RWPE2 (cell line): ENCODE results near the gene AXIN2.

Source experiments
- ATAC-seq: fragments of 200-7000 bp; cut with Tn5 transposase; 3 replicates; pipeline ENCODE4 v1.9.1; 2021; ENCODE audit warnings: low read depth
- DNase-seq: peaks from one replicate; pipeline ENCODE4 v3.0.0-alpha.2; 2020; ENCODE audit warnings: low spot score
- H3K27ac ChIP-seq: fragments of 450-650 bp; 2 replicates; pipeline ENCODE4 v1.5.1; 2017; ENCODE audit warnings: mild to moderate bottlenecking; ENCODE audit not compliant: poor library complexity, severe bottlenecking
- H3K27me3 ChIP-seq: fragments of 250-450 bp; sonication (Bioruptor Pico); 2 replicates; pipeline ENCODE4 v1.5.1; 2021; ENCODE audit warnings: mild to moderate bottlenecking, moderate library complexity; ENCODE audit not compliant: insufficient read depth, poor library complexity, severe bottlenecking
- H3K36me3 ChIP-seq: fragments of 250-450 bp; sonication (Bioruptor Pico); 2 replicates; pipeline ENCODE4 v1.5.1; 2020; ENCODE audit warnings: low read depth, mild to moderate bottlenecking, moderate library complexity
- H3K4me1 ChIP-seq: fragments of 250-450 bp; sonication (Bioruptor Pico); 2 replicates; pipeline ENCODE4 v1.5.1; 2021; ENCODE audit warnings: mild to moderate bottlenecking, moderate library complexity; ENCODE audit not compliant: insufficient read depth, poor library complexity, severe bottlenecking
- H3K4me3 ChIP-seq: fragments of 250-450 bp; sonication (Bioruptor Pico); 2 replicates; pipeline ENCODE4 v1.5.1; 2021; ENCODE audit warnings: mild to moderate bottlenecking, moderate library complexity; ENCODE audit not compliant: severe bottlenecking
- H3K9me3 ChIP-seq: fragments of 250-450 bp; sonication (Bioruptor Pico); 2 replicates; pipeline ENCODE4 v1.5.1; 2021; ENCODE audit warnings: mild to moderate bottlenecking, moderate library complexity; ENCODE audit not compliant: severe bottlenecking
- TF ChIP-seq, protein P1 (sequence below): fragments of 450-650 bp; IDR thresholded peaks from one replicate; pipeline ENCODE4 v1.5.1; 2017; ENCODE audit warnings: mild to moderate bottlenecking, moderate library complexity; ENCODE audit not compliant: poor library complexity, severe bottlenecking

Gene AXIN2

GRCh38 chr17:65558683-65559460, 2.6 kb downstream of the AXIN2 start:
- Histone ChIP-seq H3K9me3 (no peaks in the 10 kb centered on the region), H3K4me1 (no peaks in the 10 kb centered on the region), H3K27ac (no peak overlapping the region), H3K27me3 (peaks cover 39% of the 10 kb centered on the region), H3K36me3 (no peaks in the 10 kb centered on the region), H3K4me3 (no peak overlapping the region)
- no peak for DNase-seq
- ATAC-seq, result no peak
- TF ChIP-seq, protein P1, sequence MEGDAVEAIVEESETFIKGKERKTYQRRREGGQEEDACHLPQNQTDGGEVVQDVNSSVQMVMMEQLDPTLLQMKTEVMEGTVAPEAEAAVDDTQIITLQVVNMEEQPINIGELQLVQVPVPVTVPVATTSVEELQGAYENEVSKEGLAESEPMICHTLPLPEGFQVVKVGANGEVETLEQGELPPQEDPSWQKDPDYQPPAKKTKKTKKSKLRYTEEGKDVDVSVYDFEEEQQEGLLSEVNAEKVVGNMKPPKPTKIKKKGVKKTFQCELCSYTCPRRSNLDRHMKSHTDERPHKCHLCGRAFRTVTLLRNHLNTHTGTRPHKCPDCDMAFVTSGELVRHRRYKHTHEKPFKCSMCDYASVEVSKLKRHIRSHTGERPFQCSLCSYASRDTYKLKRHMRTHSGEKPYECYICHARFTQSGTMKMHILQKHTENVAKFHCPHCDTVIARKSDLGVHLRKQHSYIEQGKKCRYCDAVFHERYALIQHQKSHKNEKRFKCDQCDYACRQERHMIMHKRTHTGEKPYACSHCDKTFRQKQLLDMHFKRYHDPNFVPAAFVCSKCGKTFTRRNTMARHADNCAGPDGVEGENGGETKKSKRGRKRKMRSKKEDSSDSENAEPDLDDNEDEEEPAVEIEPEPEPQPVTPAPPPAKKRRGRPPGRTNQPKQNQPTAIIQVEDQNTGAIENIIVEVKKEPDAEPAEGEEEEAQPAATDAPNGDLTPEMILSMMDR, result no peak

- no peaks in the 10 kb centered on the region for H3K9me3 ChIP-seq
- no peaks in the 10 kb centered on the region for H3K4me1 ChIP-seq
- DNase-seq (no peak), ATAC-seq (no peak)
- peaks cover 41% of the 10 kb centered on the region for H3K27me3 ChIP-seq
- no peak overlapping the region for H3K4me3 ChIP-seq
- TF ChIP-seq, protein P1, result no peak
- H3K27ac ChIP-seq, result no peak overlapping the region
- no peaks in the 10 kb centered on the region for H3K36me3 ChIP-seq
These were observed 3.2 kb downstream of the AXIN2 start for GRCh38 chr17:65558311-65558682.

- no peak overlapping the region for H3K27ac ChIP-seq
- no peaks in the 10 kb centered on the region for H3K4me1 ChIP-seq
- peaks cover 45% of the 10 kb centered on the region for H3K27me3 ChIP-seq
- TF ChIP-seq, protein P1, result no peak
- DNase-seq, result no peak
- H3K4me3 ChIP-seq, result no peak overlapping the region
- H3K9me3 ChIP-seq, result no peaks in the 10 kb centered on the region
- ATAC-seq, result no peak
- no peaks in the 10 kb centered on the region for H3K36me3 ChIP-seq
These were observed 3.8 kb downstream of the AXIN2 start for GRCh38 chr17:65557349-65558310.

DNA sequence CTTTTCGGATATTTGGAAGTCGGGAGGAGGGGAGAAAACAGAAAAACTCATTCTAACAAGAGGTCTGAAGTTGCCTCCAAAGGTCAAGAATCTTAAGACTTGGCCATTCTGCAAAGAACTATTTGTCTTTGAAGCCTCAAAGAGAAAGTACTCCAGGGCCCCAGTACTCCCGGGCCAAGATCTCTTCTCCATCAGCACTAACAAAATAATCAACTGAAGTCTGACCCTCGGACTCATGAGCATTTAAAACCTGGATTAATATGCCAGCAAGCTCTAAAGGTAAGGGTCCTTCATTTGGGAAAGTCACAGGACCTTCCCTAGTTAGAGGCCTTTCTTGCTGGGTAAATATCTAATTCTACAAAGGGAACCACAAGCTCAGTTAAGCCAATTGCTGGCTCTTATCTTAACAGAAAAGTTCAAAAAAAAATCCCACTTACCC, 4.5 kb downstream of the AXIN2 start:
- Histone ChIP-seq H3K4me3 (no peak overlapping the region), H3K9me3 (no peaks in the 10 kb centered on the region), H3K4me1 (no peaks in the 10 kb centered on the region), H3K27me3 (peaks cover 45% of the 10 kb centered on the region), H3K36me3 (no peaks in the 10 kb centered on the region), H3K27ac (no peak overlapping the region)
- ATAC-seq, result no peak
- no peak for DNase-seq
- TF ChIP-seq, protein P1, result no peak
